GM13976 (cell line): ENCODE results near the gene LGR5.

Source experiments
- DNase-seq: peaks from one replicate; pipeline ENCODE4 v3.0.0; 2012; ENCODE audit warnings: low spot score
- in situ Hi-C: fragments of 300-500 bp; cut with MboI; formaldehyde crosslinking; loops from one replicate; pipeline ENCODE4 v1.12.0; 2022; ENCODE audit warnings: low sequenced_read_pairs, mixed read lengths, inconsistent platforms; ENCODE audit not compliant: unreplicated experiment
- TF ChIP-seq, protein P1 (sequence below): IDR thresholded peaks from 2 replicates; pipeline ENCODE4 v1.5.1; 2012; ENCODE audit warnings: borderline replicate concordance, mild to moderate bottlenecking; ENCODE audit not compliant: insufficient read depth; ENCODE audit errors: extremely low read depth, missing control alignments, control extremely low read depth

Gene LGR5

DNA sequence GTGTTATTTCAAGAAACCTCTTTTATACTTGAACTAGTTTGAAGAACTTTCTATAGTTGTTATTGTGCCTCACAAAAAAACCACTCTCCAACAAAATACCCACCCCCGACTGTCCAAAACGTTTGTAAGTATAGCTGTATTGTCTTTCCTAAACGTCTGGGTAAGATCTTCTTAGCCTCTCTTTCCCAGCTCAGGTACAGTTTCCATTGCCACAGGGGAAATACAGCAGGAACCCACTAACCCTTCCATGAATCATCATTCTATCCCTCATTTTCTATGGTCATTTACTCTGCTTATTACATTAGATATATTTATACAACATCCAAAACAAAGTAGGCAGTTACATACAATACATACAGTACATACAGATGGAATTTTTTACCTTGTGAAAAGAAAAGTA lies 153.2 kb downstream of the LGR5 start:
- TF ChIP-seq, protein P1, sequence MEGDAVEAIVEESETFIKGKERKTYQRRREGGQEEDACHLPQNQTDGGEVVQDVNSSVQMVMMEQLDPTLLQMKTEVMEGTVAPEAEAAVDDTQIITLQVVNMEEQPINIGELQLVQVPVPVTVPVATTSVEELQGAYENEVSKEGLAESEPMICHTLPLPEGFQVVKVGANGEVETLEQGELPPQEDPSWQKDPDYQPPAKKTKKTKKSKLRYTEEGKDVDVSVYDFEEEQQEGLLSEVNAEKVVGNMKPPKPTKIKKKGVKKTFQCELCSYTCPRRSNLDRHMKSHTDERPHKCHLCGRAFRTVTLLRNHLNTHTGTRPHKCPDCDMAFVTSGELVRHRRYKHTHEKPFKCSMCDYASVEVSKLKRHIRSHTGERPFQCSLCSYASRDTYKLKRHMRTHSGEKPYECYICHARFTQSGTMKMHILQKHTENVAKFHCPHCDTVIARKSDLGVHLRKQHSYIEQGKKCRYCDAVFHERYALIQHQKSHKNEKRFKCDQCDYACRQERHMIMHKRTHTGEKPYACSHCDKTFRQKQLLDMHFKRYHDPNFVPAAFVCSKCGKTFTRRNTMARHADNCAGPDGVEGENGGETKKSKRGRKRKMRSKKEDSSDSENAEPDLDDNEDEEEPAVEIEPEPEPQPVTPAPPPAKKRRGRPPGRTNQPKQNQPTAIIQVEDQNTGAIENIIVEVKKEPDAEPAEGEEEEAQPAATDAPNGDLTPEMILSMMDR, result no peak
- in situ Hi-C loops, result no loop called here
- DNase-seq, result no peak

DNA sequence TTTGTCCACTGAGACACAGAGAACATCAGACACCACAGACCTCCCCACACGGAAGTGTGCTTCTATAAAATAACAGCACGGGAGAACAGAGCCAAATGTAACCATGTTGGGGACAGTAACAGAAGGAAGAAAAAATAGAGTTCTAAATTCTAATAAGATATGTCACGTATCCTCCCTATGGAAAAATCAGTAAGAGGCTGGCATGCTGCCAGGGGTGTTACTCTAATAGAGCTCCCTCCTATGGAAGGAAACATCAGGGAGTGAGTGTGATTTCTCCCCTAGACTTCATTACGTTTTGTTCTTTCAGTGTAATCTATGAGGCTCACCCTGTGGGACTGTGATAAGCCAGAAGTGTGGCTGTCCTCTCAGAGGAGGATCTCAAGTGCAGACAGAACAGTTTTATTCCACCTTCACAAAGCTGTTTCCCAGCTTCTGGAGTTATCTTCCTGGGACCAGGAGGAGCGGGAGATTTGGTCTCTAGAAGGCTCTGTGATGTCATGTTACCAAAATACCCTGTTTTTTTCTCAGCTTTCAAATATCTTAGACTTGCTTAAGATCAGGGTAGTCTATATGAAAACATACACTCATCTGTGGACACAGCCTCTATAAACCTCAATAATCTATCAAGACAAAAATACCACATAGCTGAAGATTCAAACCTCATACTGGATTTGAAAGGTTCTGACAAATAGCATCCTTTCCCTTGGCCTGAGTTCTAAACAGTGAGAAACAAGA lies 154.8 kb downstream of the LGR5 start:
- in situ Hi-C loops, result no loop called here
- TF ChIP-seq, protein P1, result no peak
- DNase-seq, result no peak

DNA sequence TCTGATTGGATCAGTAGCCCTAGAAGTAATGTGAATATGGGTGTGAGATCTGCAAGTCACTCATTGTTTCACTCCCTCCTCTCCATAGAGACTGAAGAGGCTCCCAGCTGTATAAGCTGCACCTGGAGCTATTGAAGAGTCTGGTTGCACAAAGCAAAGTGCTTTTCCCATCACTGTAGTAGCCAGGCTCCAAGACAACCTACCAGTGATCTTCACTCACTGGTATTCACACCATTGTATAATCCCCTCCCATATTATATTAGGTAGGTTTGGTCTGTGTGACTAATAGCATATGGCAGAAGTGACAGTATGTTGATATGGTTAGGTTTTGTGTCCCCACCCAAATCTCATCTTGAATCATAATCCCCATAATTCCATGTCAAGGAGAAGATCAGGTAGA lies 159.6 kb downstream of the LGR5 start:
- in situ Hi-C loops, result no loop called here
- DNase-seq, result no peak
- TF ChIP-seq, protein P1, result no peak

DNA sequence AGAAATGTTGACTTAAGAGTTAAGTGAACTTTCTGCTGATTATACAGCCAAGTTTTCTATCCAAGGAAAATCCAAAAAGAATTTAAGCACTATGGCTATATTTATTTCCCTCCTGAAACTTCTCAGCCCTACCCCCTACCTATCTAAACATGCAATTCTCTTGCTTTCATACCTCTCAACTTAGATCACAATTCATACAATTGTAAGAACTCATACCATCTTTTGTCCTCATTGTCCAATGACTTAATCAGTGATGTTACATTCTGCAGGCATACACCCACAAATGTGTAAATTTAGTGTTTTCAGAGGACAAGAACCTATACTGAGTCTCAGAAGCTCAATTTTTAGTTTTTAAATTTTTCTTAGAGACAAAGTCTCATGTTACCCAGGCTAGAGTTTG lies 161.9 kb downstream of the LGR5 start:
- in situ Hi-C loops, result no loop called here
- TF ChIP-seq, protein P1, result no peak
- no peak for DNase-seq

DNA sequence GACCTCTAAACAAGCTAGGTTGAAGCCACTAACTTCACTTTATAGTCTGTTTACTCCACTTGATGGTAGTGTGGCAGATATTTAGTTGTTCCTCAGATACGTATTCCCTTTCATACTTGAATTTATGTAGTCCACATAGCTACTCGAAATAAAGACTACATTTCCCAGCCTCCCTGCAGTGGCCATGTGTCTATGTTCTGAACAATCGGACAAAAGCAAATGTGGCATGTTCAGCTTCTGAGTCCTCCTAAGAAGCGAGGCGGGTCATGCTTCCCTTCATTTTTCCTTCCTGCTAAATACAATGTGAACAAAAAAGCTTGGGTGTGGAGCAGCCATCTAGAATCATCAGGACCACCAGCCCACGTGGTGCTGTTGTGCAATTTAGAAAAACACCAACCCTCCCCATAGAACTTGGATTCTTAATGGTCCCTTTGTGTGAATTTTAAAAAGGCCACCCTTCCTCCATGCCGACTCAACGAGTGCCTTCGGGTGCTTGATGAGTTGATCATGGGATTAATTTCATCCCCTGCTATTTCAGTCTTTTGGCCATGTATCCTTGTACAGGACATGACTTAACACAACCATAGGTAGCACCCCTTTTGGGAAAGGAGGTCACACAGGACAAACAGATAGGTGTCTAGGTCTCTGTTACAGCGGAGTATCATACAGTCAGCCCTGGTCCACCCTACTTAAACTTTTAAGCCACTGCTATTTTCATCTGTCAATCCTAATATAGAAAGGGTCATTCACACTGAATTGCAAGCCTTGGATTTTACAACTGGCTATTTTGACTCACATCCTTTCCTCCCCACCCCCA lies 163.4 kb downstream of the LGR5 start:
- DNase-seq, result no peak
- TF ChIP-seq, protein P1, result no peak
- in situ Hi-C loops, result no loop called here

DNA sequence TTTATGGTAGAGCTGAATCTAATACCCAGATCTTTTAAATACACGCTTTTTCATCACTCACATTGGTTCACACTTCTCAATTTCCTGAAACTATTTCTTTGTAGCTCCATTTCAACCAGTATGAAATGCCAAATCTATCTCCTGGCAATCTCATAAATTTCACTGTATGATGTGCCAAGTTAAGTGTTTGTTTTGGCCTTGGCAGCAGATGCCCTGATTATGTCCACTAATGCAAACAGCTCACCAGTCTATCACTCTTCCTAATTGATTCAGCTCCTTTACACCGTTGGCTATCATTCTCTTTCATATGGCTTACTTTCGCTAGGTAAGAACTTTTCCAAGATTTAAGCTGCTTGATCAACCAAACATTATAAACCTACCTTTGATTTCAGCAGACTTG lies 165.4 kb downstream of the LGR5 start:
- no peak for DNase-seq
- in situ Hi-C loops, result no loop called here
- TF ChIP-seq, protein P1, result no peak
